ENCODE data around the gene PML. TPM values are rescaled to one million over a fixed set of nuclear protein-coding genes. Genes with fewer than 3 reads are reported as not detected.

The PML gene
- total RNA-seq, 1 experiment from 2014 or later = 9.8 TPM

DNA sequence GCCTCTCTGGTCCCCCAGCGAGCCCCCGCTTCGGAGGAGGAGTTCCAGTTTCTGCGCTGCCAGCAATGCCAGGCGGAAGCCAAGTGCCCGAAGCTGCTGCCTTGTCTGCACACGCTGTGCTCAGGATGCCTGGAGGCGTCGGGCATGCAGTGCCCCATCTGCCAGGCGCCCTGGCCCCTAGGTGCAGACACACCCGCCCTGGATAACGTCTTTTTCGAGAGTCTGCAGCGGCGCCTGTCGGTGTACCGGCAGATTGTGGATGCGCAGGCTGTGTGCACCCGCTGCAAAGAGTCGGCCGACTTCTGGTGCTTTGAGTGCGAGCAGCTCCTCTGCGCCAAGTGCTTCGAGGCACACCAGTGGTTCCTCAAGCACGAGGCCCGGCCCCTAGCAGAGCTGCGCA, 3.5 kb downstream of the PML start:
- Histone ChIP-seq H3K4me3 (no peak overlapping the region), H3K9me3 (replicated peaks) (no peaks in the 10 kb centered on the region), H3K27me3 (no peaks in the 10 kb centered on the region), H3K27ac (no peak overlapping the region), H3K4me1 (no peaks in the 10 kb centered on the region; the same call in 1 of the 2 replicates), H3K36me3 (peaks cover 2% of the 10 kb centered on the region; the same call in 1 of the 2 replicates)
- no peak for DNase-seq

DNA sequence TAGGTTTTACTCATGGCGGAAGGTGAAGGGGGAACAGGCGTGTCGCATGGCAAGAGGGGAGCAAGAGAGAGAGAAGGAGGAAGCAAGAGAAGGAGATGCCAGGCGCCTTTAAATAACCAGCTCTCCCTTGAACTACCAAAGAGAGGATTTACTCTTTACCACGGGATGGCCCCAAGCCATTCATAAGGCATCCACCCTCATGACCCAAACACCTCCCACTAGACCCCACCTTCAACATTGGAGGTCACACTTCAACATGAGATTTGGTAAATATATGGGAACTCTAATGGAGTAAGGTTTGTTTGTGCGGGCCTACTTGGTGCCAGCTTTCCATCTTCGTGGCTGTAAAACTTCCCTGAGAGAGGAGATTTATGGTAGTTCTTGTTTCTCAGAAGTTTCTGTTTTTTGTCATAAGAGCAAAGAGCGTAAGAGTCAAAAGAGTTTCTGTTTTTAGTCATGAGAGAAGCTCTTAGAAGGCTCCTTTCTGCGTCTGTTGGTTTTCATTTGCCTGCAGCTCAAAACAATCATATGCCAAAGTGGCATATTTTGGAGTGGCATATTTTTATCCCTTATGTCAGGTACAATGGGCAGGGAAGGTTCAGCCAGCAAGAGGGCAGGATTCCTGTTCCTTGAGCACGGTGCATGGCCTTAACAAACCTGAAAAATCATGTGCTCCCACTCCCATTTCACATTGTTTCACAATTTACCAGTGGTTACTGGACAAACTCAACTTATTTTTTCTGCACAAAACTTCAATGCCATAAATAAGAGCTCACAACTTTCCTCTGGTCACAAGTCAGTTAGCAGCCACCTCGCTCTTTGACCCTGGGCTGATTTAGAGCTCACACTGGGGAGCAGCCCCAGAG, 12.5 kb downstream of the PML start:
- H3K27ac ChIP-seq = no peak overlapping the region
- no peaks in the 10 kb centered on the region; the same call in 1 of the 2 replicates for H3K36me3 ChIP-seq
- H3K4me1 ChIP-seq = no peaks in the 10 kb centered on the region
- no peak for DNase-seq
- no peaks in the 10 kb centered on the region for H3K9me3 ChIP-seq (replicated peaks)
- no peaks in the 10 kb centered on the region for H3K27me3 ChIP-seq
- no peak overlapping the region for H3K4me3 ChIP-seq

- H3K36me3 ChIP-seq = peaks cover 3% of the 10 kb centered on the region
- no peak for DNase-seq
- no peaks in the 10 kb centered on the region for H3K4me1 ChIP-seq
- H3K4me3 ChIP-seq = no peak overlapping the region
- H3K9me3 ChIP-seq (replicated peaks) = no peaks in the 10 kb centered on the region
- H3K27ac ChIP-seq = no peak overlapping the region
- no peaks in the 10 kb centered on the region for H3K27me3 ChIP-seq
Measured at GRCh38 chr15:74007820-74008371, 13.4 kb downstream of the PML start.

GRCh38 chr15:74008901-74009300, 14.4 kb downstream of the PML start:
- H3K4me1 ChIP-seq = no peaks in the 10 kb centered on the region
- no peak for DNase-seq
- no peak overlapping the region for H3K27ac ChIP-seq
- H3K36me3 ChIP-seq = peaks cover 4% of the 10 kb centered on the region; the same call in 1 of the 2 replicates
- H3K4me3 ChIP-seq = no peak overlapping the region
- no peaks in the 10 kb centered on the region for H3K27me3 ChIP-seq
- no peaks in the 10 kb centered on the region for H3K9me3 ChIP-seq (replicated peaks)

DNA sequence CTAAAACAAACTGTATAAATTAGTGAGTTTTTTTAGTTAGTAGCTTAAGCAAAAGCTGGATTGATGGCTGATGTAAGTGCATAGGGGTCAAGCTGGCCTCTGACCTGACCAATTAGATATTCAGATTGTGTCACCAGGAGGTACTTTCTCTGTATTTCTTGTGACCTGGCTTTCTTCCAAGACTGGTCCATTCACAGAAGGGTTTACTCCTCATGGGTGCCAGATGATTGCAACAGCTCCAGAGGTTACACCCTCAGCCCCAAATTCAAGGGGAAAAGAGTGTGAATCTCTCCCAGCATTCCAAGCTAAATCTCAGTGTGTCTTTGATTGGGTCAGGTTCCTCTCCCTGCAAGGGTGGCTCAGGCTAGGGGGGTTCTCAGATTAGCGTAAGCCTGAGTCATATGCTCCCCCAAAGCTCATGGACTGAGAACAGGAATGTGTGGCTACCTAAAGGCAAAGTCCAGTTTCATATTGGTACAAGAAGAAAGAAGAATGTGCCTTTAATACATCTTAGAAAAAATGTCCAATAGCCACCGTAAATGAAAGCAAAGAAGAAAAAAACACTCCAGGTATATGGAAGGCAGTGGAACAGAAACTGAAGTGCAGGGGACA, 16.5 kb downstream of the PML start:
- Histone ChIP-seq H3K36me3 (peaks cover 4% of the 10 kb centered on the region; the same call in 1 of the 2 replicates), H3K4me3 (no peak overlapping the region), H3K27me3 (no peaks in the 10 kb centered on the region), H3K27ac (no peak overlapping the region), H3K9me3 (replicated peaks) (no peaks in the 10 kb centered on the region), H3K4me1 (no peaks in the 10 kb centered on the region)
- no peak for DNase-seq

DNA sequence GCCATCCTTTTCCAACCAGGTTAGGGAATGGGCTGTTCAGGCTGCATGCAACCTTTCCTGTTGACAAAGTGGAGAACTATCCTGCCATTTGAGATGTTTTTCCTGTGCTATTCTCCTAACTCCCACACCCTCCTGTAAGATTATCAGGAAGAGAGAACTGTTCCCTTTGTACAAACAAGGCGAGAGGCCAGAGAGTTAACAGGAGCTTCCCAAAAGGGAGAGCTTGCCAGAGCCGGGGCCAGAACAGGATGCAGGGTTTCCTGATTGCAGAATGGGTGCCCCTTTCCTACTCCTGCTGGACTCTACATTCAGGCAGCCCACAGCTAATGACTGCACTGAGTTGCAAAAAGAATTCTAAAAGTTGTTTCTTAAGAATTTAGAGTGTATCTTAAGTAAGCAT, 17.1 kb downstream of the PML start:
- H3K4me1 ChIP-seq = no peaks in the 10 kb centered on the region
- H3K36me3 ChIP-seq = peaks cover 4% of the 10 kb centered on the region; the same call in 1 of the 2 replicates
- no peak overlapping the region for H3K27ac ChIP-seq
- no peaks in the 10 kb centered on the region for H3K9me3 ChIP-seq (replicated peaks)
- no peaks in the 10 kb centered on the region for H3K27me3 ChIP-seq
- DNase-seq = no peak
- H3K4me3 ChIP-seq = no peak overlapping the region

- Histone ChIP-seq H3K4me3 (no peak overlapping the region), H3K9me3 (replicated peaks) (no peaks in the 10 kb centered on the region), H3K4me1 (no peaks in the 10 kb centered on the region), H3K27me3 (no peaks in the 10 kb centered on the region), H3K36me3 (peaks cover 4% of the 10 kb centered on the region; the same call in 1 of the 2 replicates), H3K27ac (no peak overlapping the region)
- no peak for DNase-seq
Measured at GRCh38 chr15:74013374-74013894, 18.9 kb downstream of the PML start.

GRCh38 chr15:74019734-74020133, 25.2 kb downstream of the PML start:
- Histone ChIP-seq H3K36me3 (no peaks in the 10 kb centered on the region; the same call in 1 of the 2 replicates), H3K27ac (no peak overlapping the region), H3K27me3 (no peaks in the 10 kb centered on the region), H3K9me3 (replicated peaks) (no peaks in the 10 kb centered on the region), H3K4me1 (no peaks in the 10 kb centered on the region), H3K4me3 (no peak overlapping the region)
- no peak for DNase-seq

GRCh38 chr15:74022706-74023470, 28.4 kb downstream of the PML start:
- DNase-seq = no peak
- H3K27me3 ChIP-seq = no peaks in the 10 kb centered on the region
- no peak overlapping the region for H3K4me3 ChIP-seq
- H3K27ac ChIP-seq = no peak overlapping the region
- no peaks in the 10 kb centered on the region for H3K9me3 ChIP-seq (replicated peaks)
- no peaks in the 10 kb centered on the region for H3K4me1 ChIP-seq
- H3K36me3 ChIP-seq = peaks cover 4% of the 10 kb centered on the region; the same call in 1 of the 2 replicates

DNA sequence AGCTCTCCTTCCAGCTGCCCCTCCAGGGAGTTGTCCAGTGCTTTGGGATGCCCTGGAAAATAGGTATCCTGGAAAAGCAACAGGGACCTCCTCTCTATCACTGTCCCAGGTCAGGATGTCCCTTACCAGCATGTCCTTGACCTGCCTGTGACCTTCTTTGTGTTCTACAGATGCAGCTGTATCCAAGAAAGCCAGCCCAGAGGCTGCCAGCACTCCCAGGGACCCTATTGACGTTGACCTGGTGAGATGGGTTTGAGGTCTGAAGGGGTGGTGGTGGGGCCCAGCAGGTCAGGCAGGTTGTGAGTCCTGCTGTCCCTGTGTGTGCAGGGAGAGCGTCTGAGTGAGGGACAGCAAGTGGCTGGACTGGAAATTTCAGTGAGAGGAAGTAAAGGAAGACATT, 30.2 kb downstream of the PML start:
- Histone ChIP-seq H3K27ac (no peak overlapping the region), H3K4me1 (no peaks in the 10 kb centered on the region), H3K36me3 (peaks cover 4% of the 10 kb centered on the region; the same call in 1 of the 2 replicates), H3K9me3 (replicated peaks) (no peaks in the 10 kb centered on the region), H3K27me3 (no peaks in the 10 kb centered on the region), H3K4me3 (no peak overlapping the region)
- DNase-seq = no peak

DNA sequence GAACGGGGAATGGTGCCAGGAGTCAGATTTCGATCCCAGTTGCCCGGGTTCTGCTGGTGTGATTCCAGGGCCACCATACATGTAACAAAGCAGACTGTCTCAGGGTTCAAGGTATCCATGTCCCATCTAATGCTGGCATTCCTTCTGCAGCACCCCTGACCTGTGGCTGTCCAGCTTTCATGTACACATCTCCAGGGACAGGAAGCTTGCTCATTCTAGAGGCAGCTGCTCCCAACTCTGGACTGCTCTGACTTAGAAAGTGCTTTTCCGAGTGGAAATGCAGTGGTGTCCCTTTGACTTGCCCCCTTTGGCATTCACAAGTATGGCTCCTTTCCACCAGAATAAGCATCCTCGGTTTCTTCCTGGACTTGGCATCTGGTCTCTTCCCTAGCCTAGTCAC, 30.9 kb downstream of the PML start:
- DNase-seq = no peak
- H3K36me3 ChIP-seq = peaks cover 4% of the 10 kb centered on the region; the same call in 1 of the 2 replicates
- H3K27ac ChIP-seq = no peak overlapping the region
- no peaks in the 10 kb centered on the region for H3K4me1 ChIP-seq
- no peaks in the 10 kb centered on the region for H3K27me3 ChIP-seq
- H3K9me3 ChIP-seq (replicated peaks) = no peaks in the 10 kb centered on the region
- no peak overlapping the region for H3K4me3 ChIP-seq

DNA sequence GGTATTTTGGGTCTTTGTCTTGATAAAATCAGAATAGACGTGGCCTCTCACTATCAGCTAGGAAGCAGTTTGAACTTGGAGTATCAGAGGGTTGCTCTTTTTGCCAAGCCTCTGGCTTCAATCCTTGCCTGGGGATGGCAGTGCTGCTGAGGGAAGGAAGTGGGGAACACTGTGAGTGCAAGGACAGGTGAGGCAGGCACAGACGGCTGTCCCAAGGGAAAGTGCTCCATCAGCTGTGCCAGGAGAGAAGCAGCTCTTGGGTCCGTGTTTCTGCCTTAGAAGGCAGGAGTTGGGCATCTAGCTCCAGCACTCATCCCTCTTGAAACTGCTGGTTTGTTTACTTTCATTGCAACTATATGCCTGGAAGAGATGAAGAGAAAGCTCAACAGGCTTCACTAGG, 33.2 kb downstream of the PML start:
- Histone ChIP-seq H3K4me3 (no peak overlapping the region), H3K9me3 (replicated peaks) (no peaks in the 10 kb centered on the region), H3K36me3 (peaks cover 4% of the 10 kb centered on the region; the same call in 1 of the 2 replicates), H3K4me1 (no peaks in the 10 kb centered on the region), H3K27me3 (no peaks in the 10 kb centered on the region), H3K27ac (no peak overlapping the region)
- DNase-seq = no peak

GRCh38 chr15:74028646-74029045, 34.1 kb downstream of the PML start:
- Histone ChIP-seq H3K27me3 (no peaks in the 10 kb centered on the region), H3K4me1 (no peaks in the 10 kb centered on the region), H3K4me3 (no peak overlapping the region), H3K27ac (no peak overlapping the region), H3K36me3 (peaks cover 4% of the 10 kb centered on the region; the same call in 1 of the 2 replicates), H3K9me3 (replicated peaks) (no peaks in the 10 kb centered on the region)
- no peak for DNase-seq

- Histone ChIP-seq H3K9me3 (replicated peaks) (no peaks in the 10 kb centered on the region), H3K27me3 (no peaks in the 10 kb centered on the region), H3K4me1 (peaks cover 4% of the 10 kb centered on the region; the same call in 1 of the 2 replicates), H3K27ac (no peak overlapping the region), H3K36me3 (peaks cover 3% of the 10 kb centered on the region; the same call in 1 of the 2 replicates), H3K4me3 (no peak overlapping the region)
- DNase-seq = no peak
Measured at GRCh38 chr15:74032046-74032445, 37.5 kb downstream of the PML start.

Data from SJCRH30 (cell line).